HG03457 (cell line): ENCODE measurements around the gene WDR20.
"Not testable (repeated sequence)": the region's sequence is repeated elsewhere in the genome, so short reads cannot be mapped to it uniquely, and the experiment has no call there.

Source experiments
- ATAC-seq: cut with Tn5 transposase; IDR thresholded peaks from one replicate; pipeline ENCODE4 v1.9.1; 2021; ENCODE audit warnings: moderate number of reproducible peaks; ENCODE audit not compliant: unreplicated experiment

The WDR20 gene

DNA sequence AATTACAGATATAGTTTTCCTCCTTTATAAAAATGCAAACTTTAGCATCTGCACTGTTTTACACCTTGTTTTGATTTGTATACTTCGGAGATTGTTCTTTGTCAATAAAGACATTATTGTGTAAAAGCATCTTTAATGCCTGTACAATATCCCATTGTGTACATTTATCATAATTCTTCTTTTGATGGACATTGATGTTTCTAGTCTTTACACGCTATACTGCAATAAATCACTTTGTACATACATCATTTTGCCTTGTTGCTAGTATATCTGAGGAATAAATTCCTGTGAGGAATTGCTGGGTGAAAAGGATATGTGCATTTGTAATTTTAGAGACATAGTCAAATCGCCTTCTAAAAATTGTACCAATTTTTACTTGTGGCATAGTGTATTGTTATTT is 30.4 kb downstream of the WDR20 start:
- no peak for ATAC-seq

DNA sequence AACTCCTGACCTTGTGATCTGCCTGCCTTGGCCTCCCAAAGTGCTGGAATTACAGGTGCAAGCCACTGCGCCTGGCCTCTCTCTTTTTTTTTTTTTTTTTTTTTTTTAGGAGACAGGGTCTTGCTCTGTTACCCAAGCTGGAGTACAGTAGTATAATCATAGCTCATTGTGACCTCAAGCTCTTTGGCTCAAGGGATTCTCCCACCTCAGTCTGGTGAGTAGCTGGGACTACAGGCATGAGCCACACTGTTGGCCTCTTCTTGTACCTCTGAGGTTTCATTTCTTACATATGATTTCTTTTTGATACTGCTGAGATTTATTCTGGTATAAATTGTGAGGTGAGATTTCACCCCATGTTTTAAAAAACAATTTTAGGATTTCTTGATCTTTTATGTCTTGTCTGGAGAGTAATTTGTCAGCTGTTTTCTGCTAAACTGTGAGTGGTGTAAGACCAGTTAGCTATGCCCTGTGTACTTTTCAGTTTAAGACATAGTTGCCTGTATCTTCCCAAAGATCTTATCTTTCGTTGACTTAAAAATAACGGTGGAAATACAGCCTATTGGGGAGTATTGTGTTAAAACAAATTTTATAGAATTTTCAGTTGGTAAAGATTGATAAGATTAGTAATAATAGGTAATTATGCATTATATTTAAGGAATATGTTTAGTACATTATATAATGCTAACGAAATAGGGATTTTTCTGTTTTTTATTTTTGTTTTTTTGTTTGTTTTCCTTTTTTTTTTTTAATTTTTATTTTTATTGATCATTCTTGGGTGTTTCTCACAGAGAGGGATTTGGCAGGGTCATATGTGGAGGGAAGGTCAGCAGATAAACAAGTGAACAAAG is 31.7 kb downstream of the WDR20 start:
- no peak for ATAC-seq

DNA sequence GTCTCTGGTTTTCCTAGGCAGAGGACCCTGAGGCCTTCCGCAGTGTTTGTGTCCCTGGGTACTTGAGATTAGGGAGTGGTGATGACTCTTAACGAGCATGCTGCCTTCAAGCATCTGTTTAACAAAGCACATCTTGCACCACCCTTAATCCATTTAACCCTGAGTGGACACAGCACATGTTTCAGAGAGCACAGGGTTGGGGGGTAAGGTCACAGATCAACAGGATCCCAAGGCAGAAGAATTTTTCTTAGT is 32.2 kb downstream of the WDR20 start:
- ATAC-seq, result not testable (repeated sequence)

DNA sequence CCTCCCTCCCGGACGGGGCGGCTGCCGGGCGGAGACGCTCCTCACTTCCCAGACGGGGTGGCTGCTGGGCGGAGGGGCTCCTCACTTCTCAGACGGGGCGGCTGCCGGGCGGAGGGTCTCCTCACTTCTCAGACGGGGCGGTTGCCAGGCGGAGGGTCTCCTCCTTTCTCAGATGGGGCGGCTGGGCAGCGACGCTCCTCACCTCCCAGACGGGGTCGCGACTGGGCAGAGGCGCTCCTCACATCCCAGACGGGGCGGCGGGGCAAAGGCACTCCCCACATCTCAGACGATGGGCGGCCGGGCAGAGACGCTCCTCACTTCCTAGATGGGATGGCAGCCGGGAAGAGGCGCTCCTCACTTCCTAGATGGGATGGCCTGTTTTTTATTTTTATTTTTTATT is 33.0 kb downstream of the WDR20 start:
- ATAC-seq, result not testable (repeated sequence)

DNA sequence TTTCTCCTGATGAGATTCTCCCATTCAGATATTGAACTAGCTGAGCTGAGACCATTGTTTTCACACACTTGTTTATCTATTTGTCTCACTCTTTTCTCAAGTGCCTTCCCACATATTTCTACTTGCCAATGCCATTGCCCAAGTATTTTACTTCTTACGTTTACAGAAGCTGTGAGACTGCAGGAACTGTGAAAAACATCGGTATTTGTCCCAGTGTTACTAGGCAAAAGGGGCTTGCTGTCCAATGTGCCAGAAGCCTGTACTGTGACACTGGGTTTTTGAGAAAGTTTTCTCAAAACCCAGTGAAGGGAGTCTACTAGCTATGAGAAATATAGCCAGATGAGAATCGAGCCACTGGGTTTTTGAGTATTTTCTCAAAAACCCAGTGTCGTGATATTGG is 37.5 kb downstream of the WDR20 start:
- no peak for ATAC-seq

DNA sequence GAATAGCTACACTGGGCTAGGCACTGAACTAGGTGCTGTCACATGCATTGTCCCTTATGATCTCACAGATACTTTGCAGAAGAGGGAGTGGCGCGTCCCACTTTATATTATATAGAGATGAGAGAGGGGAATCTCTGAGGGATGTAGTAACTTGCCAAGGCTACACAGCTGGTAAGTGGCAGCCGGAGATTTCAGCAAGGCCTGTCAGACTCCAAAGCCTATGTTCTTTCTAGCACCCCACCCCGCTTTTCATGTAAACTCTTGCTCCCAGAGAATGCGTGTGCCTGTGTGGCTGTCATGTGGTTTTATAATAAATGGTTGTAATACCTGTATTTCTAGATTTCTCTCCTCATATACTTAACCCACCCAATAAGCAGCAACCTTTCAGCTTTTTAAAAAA is 39.1 kb downstream of the WDR20 start:
- ATAC-seq, result no peak

DNA sequence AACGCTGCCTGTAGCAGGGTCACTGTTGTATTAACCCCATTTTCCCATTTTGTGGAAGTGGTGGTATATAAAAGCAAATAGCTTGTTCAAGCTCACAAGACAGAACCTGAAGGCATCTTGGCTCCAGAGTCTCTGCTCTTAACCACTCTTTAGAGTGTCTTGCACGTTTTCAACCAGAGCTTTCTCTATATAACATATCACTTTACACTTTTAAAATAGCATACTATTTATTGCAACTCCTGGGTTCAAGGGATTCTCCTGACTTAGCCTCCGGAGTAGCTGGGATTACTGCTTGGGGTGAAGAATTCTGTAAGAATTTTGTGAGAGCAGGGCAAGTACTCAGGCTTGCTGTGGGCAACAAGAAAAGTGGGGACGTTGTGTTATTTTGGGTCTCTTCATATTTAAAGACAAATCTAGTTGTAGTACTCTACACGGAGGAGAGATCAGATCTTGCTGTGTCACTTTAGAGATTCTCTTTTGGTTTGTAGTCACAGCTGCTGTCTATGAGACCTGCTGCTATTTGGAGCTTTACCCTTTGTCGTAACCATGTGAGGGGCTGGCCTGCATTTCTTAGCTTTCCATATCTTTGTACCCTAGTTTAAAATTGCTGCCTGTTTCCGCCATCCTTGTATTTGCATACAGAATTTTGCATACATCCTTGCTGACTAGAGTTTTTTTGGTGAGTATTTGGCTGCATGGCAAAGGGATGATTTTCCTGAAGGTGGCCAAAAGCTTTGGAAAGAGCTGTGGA is 40.7 kb downstream of the WDR20 start:
- ATAC-seq, result no peak

DNA sequence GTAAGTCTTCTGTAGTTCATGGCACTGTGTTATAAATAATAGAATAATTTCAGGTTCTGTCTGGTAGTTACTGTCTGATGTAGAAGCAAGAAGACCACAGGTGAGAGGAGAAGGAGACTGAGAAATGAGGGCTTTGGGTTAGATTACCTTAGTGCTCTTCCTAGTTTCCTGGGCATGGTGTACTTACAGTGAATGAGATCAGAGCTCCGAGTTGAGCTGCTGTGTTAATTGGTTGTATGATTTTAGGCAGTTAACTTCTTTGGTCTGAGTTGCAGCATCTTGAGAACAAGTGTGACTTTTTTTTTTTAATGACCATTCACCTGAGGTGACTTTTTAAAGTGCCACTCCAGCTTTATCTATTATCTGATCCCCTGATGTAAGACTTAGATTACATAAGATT is 41.5 kb downstream of the WDR20 start:
- ATAC-seq, result no peak

DNA sequence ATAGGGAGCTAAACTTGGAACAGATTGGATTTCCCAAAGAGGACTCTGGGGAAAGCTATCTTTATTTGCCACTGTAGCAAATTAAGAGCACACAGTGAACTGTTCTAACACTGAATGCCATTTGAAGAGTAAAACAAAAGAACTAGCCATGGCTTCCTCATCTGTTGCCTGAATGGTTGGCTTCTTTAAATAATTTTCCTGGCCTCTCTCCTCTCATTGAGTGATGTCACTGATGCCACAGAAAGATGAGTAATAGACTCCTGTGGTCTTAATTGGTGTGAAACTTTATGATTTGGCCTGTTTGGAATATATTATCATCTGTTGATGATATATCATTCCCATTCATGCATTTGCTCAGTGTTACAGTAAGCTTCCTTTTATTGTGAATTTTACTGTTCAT is 42.5 kb downstream of the WDR20 start:
- ATAC-seq, result no peak

DNA sequence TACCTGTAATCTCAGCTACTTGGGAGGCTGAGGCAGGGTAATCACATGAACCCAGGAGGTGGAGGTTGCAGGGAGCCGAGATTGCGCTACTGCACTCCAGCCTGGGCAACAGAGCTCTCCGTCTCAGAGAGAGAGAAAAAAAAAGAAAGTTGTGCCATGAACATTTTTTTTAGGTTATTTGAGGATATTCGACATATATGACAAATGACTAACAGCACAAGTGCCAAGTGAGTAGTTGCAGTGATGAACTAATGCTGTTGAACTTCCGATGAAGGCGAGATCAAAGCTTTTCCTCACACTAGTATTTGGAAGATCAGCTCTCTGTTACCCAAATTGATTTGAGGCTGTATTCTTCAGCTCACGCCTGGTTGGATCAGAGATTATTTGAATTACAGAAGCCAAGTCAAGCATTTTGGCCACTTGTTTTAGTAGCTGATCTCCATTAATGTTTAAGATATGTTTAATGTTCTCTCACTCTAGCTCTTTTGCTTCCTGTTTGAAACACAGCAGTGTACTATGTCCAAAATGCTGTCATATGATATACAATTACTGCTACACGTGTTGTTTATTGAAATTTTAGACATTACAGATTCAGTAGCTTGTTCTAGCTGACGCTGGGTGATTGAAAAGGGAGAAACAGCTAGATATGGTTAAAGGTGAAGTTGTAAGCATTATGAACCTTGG is 43.4 kb downstream of the WDR20 start:
- ATAC-seq, result no peak

DNA sequence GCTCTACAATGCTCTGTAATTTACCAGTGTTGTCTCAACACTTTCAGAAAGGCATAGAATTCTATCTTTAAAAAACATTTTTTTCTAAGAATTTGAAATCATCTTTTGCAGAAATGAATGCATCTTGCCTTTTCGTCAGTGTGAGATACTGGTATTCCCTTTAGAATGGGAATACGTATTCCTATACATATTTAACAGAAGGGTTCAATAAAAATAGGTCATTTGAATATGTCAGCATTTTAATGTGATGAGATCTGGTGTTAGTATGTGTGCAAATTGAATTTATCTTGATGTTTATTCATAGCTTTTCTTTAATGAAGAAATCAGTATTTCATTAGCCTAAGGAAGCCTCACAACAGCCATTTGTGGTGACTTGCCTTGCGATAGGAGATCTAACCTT is 44.2 kb downstream of the WDR20 start:
- ATAC-seq, result no peak

DNA sequence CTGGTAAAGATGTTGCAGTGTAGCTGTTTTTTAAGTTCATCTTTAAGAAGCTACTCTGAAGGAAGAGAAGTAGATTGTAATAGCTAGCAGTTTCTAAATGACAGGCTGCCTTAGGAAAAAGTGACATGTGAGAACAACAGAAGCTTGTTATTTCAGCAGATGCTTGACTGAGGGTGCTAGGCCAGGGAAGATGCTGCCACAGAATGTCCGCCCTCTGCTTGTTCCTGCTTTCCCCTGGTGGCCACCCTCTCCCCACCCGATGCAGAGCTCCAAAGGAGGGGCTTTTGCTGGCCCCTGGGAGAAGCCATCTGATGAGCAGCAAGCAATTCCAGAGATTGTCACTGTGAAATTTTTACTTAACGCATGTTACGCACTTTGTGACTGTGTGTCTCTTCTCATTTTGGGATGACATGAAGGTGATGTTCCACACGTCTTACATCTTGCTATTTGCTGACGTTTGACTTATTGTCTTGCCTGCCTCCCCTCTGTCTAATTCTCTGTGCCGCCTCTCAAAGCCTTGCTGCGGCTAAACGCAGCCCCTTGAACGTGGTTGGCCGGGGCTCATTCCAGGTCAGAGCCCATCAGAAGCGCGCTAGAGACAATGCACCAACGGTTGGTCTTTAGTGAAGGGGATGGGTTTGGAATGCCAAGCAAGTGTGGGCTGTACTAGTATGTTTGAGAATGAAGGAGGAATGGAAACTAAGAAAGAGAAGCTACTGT is 44.8 kb downstream of the WDR20 start:
- ATAC-seq, result no peak

DNA sequence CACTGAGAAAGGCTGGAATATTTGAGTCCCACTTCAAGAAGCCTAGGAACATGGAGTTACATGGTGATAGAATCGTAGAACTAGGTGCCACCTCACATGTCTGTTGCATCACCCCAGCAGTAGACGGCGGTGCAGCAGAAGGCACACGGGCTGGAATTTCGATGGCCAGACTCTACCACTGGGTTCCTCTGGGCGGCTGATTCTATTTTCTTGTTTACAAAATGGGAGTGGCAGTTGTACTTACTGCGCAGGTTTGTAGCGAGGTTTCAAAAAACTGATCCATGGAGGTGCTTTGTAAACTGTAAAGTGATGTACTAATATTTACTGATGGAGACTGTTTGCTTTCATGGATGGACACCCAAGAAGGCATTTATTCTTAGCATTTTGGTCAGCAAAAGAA is 45.7 kb downstream of the WDR20 start:
- no peak for ATAC-seq

DNA sequence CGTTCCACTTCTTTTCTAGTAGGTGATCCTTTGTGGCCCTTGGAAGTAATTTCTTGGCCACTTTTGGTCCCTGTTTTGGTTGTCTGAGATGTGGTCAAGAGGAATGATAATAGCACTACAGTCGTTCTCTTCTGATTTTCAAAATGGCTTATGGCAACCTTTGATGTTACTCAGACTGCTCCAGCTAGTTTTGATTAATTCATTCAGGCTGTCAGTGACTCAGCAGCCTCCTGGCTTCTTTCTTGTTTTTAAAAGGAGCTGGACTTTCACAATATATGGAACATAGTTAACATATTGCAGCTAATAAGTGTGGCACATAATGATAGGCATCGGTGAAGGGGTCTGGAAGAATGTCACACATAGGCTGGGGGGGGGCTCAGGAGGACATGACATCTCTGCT is 47.3 kb downstream of the WDR20 start:
- no peak for ATAC-seq

DNA sequence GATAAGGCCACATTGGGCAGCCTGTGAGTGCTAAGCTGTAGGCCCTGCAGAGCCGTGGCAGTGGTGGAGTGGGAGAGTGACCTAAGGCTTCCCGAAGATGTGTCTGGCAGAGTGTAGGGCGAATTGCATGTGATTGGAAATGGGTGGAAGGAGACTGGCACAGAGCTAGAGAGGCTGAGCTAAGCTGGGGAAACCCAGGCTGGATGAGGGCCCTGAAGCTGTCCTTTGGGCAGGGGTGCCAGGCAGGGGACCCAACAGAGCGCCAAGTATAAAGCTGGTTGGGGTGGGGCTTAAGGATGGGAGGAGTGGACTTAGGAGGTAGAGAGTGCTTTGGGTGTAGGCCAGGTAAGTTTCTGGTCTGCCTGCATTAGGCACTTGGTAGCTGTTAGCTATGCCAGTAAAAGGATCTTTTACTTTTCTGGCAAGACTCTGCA is 47.9 kb downstream of the WDR20 start:
- ATAC-seq, result no peak

DNA sequence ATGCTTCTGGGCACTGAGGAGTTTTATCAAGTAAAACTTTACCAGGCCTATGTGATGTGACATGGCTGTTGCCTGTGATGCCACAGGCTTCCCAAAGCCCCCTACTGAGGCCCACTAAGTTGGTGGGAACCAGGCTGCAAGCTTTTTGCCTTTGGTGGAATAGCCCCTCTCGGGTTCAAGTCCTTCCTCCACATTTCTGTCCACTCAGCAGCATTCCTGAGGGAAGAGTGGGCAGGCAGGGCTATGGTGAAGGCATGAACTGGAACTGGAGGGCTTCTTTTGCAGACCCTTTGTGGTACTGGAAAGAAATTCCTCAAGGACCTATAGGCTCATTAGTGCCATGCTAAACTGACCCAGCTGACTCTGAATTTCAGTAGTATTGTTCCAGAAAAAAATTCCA is 48.5 kb downstream of the WDR20 start:
- ATAC-seq, result no peak

DNA sequence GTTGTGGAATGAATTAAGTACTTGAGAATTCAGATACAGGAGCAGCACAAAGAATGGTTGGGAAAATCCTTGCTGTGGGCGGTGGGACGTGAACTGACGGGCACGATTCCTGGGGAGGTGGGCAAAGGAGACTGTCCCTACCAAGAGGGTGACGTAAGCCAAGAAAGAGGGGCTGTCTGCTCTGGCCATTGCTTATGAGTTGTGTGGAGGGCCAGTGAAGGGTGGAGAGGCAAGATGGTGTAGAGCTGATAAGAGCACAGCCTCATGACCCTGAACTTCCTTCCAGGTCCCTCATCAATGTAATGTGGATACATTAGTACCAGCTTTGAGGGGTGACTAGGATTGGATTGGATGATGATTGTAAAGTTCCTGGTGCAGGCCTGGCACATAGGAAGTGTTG is 50.2 kb downstream of the WDR20 start:
- ATAC-seq, result no peak

DNA sequence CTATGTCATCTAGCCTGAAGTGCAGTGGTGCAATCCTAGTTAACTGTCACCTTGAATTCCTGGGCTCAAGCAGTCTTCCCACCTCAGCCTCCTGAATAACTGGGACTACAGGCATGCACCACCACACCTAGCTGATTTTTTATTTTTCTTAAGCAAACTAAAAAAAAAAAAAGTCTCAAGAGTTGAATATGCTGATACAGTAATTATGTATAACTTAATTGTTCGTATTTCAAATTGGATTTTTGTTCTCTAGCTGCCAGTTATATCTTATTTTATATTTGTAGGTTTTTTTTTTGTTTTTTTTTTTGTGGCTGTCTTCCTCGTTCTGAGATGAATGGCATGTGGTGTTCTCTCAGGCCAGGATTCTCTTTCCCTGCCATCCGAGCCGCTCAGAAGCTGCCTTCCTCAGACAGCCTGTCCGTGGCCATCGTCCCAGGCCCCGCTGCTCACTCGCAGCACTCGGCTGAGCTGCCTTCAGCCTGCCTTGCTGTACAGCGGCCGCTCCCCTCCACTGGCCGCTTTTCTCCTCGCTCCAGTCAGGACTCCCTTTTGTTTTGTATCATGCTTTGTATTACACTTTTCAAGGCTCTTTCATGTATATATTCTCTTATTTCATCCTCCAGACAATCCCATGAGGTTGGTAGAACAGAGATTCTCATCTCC is 53.3 kb downstream of the WDR20 start:
- ATAC-seq, result no peak

DNA sequence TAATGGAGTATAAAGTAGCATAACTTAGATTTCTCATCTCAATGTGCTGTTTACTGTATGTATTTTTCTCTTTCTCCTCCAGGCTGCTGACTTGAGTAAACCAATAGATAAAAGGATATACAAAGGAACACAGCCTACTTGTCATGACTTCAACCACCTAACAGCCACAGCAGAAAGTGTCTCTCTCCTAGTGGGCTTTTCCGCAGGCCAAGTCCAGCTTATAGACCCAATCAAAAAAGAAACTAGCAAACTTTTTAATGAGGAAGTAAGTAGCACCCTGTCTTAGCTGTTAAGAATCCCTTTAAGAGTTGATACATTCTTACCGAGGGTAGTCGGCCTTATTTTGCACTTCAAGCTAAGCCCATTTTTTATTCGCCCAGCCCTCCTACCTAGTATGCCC is 55.2 kb downstream of the WDR20 start:
- ATAC-seq, result no peak

DNA sequence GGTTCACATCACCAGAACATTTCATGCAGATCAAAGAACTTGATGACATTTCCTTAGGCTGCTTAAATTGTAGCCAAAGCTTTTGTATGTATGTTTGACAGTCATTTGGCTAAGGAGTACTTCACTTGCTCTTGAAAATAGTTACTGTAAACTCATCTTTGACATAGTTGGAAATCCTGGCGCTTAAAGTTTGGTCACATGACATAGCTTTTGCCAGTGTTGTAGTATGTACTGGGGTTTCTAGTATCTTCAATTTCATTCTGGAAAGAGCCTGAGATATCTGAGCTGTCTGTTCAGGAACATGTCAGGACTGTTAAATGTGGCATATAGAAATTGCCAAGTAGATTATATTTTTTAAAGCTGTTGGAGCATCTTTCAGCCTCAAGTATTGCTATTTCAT is 55.7 kb downstream of the WDR20 start:
- no peak for ATAC-seq
